GM19324 (cell line): ENCODE data around the gene SH3BGRL3.
"Not testable (repeated sequence)": the region's sequence is repeated elsewhere in the genome, so short reads cannot be mapped to it uniquely, and the experiment has no call there.

ENCODE experiments used
- ATAC-seq: cut with Tn5 transposase; IDR thresholded peaks from one replicate; pipeline ENCODE4 v1.9.1; 2021; ENCODE audit warnings: mild to moderate bottlenecking, moderate library complexity; ENCODE audit not compliant: unreplicated experiment, low FRiP score

The SH3BGRL3 gene

DNA sequence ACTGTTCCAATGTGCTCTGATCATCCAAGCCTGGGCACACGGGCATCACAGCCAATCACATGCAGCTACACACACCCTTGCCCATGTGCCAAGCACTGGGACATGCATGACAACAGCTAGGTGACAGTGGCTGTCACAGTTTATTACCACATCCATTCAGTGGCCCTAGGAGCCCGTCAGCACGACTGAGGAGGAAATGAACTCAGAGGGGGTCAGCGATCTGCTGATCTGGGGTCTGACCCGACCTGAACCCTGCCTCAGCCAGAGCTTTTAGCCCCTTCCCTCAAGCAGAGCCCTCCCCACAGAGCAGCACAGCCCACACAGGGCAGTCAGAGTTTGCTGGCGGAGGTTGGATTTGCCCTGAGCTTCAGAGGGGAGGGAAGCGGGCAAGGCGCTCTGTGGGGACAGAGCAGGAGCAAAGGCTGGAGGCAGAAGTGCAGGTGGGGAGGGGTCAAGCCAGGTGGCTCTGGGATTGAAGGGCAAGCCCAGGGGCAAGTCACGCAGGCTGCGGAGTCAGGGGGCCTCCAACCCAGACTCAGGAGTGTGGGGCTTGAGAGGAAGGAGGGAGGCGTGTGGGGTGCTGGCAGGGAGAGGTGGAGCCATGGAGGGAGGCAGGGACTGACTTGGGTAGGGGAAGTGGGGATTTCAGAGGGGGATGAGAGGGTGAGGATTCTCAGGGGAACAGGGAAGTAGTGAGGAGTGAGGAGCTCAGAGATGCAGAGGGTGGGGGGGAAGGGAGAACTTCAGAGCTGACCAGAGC, 10.4 kb downstream of the SH3BGRL3 start:
- no peak for ATAC-seq

DNA sequence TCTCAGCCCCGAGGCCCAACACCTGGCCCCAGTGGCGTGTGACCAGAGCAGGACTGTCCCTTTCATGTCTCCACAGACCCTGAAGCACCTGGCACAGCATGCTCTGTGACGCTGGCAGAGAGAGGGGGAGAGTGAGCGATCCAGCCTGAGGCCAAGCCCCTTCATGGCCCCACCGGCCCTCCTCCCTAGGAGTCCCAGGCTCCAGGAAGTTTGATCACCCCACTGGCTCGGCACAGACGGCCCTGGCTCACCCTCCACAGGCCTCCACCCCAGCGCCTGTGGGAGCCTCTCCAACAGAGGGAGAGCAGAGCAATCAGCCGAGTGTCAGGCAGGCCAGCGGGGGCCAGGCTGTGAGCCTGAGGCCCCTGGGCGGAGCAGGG, 11.0 kb downstream of the SH3BGRL3 start:
- ATAC-seq, result no peak

DNA sequence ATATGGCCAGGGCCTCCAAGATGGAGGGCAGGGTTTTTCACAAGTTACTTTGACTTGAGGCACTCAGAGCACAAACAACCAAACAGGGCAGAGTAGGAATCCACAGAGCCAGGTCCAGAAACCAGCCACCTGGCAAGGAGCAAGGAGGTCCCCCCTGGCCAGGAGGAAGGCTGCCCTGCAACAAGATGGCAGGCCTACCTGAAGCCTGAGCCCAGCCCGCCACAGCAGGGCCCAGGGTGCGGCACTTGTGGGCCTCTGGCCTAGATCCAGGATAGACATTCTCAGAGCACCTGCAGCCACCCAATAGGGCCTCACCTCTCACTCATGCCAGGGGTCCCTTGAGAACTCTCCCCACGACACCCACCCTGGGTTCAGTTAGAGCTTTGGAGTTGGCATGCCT, 11.5 kb downstream of the SH3BGRL3 start:
- no peak for ATAC-seq

DNA sequence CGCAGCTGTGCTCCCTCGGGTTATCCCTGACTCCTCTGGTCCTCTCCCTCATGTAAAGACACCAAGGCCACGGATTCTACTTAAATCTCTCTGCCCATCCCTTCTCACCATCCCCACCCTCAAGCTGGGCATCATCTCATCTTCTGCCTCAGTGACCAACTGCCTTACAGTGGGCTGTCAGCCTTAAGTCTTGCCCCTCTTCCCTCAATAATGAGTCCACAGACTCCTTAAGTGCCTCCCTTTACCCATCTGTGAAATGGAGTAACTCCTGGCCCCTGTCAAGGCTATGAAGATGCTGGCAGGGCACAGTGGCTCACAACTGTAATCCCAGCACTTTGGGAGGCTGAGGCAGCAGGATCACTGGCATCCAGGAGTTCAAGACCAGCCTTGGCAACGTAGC, 12.1 kb downstream of the SH3BGRL3 start:
- no peak for ATAC-seq

DNA sequence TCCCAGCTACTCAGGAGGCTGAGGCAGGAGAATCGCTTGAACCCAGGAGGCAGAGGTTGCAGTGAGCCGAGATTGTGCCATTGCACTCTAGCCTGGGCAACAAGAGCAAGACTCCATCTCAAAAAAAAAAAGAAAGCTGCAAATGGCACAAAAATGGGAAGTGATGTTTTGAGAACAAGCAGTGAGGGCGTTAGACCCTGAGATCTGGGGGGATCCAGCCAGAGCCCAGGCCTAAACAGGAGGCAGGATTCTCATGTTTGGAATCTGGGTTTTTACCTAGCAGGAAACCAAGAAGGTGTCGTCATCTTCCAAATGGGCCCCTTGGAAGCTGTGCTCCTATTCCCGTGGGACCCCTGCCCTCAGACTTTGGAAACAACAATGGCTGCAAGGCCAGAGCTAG, 12.8 kb downstream of the SH3BGRL3 start:
- ATAC-seq, result not testable (repeated sequence)

DNA sequence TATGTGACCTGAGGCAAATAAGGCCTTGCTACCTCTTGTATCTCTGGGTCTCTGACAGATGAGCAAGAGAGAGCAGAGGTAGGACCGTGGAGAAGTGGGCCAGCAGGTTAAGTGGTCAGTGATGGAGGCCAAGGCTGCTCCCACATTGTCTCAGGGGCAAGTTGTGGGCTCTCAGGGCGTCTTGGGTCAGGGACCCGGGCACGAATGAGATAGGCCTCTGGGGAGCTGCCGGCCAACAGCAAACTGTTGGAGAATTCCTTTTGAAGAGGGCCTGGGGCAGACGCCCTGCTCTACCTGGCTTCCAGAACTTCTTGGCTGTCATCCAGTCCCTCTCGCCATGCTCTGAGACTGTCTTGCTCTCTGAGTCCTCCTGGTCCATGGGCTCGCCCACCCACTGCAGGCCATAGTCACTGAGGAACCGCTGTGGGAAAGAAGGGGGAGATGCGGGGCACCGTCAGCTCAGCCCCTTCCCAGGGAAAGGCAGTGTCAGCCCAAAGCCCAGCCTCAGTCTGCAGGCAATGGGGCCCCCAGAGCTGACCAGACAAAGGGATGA, 14.1 kb downstream of the SH3BGRL3 start:
- ATAC-seq, result no peak

DNA sequence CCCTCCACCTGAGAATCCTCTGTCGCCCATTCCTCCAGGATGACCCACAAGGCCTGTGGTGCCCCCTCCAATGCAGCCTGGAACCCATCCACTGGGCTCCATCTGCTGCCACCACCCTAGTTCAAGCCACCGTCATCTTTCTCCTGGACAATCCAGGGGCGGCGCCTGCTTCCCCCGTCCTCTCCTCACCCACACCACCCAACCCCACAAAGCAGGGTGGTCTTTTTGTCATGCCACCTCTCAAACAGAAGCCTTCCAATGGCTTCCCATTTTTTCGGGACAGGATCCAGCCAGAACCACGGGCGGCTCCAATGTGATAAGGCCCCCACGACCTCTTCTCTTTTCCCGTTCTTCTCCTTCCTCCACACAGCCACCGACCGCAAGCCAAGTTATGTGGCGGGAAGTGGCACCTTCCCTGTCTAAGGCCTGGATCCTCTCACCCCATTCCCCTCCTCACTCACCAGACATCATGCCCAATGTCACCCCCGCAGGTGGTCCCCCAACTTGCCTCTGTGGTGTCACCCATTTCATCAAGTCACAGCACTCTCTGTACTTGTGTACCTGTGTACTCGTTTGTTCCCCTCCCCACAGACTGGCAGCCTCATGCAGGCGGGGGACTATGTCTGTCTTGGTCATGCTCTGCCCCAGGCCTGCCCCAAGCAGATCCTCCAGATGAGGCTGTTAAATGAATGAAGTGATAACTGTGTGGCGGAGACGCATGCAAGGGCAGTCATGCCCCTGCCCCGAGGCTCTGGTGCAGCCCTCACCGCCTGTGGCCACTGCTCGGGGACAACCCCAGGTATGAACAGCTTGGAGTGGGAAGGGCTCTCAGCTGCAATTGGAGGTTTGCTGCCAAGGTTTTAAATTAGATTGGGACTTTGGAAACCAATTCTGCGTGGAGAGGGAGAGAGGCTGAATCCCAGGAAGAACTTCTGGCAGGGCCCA, 15.6 kb downstream of the SH3BGRL3 start:
- ATAC-seq, result no peak

DNA sequence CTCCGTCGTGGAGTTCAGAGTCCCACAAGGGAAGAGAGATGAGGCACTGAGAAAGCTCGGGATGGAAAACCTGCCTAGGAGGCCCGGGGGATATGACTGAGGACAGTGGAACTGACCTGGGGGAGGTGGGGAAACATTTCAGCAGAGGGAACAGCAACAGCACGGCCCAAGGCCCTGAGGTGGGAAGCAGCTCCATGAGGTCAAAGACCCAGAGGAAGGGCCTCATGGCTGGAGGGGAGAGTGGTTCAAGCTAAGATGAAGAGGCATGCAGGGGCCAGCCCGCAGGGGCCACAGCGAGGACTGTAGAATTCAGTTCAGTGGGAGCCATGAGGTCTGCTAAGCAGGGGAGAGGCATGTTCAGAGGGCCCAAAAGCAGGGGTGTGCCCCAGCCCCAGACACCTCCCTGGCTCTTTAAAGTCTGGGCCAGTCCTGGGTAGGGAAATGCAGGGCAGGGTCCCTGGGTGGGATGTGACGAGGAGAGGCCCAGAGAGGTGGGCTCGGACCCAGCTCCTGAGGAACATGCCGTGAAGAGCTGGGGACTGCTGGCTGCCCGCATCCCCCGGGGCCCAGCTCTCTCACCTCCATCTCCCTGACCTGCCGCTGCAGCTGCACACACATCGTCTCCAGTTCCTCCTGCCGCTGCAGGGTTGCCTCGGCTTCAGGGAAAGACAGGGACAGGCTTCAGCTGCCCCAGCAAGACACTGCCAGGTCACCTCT, 16.6 kb downstream of the SH3BGRL3 start:
- ATAC-seq, result no peak

DNA sequence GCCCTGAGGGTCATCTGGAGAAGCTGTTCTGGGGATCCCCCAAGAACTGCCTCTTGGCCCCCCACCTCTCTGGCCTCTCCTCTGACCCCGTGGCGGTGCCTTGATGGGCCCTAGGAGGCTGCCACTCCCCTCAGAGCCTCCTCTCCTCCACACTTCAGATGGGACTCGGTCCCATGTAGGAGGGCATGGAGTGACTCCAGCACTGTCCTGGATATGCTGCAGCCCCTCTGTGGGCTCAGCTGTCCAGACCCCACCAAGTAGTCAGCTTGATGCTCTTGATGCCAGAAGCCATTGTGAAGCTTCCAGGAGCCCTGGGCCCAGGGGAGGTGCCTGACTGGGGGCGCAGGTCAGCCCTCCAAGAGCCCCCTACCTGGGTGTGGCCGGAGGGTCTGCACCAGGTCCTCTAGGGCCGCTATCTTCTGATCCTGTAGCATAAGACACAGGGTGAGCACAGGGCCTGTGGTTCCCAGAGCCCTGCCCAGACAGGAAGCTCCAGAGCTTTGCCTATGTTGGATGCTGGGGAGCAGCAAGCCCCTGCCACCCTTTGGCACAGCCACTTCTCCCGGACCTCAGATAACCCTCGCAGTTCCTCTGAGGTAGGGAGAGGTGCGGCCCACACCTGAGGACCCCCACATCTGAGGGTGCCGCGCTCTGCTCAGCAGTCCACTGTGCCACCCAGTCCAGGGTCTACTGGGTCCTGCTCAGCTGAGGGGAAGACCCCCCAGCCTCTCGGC, 17.3 kb downstream of the SH3BGRL3 start:
- ATAC-seq, result no peak

DNA sequence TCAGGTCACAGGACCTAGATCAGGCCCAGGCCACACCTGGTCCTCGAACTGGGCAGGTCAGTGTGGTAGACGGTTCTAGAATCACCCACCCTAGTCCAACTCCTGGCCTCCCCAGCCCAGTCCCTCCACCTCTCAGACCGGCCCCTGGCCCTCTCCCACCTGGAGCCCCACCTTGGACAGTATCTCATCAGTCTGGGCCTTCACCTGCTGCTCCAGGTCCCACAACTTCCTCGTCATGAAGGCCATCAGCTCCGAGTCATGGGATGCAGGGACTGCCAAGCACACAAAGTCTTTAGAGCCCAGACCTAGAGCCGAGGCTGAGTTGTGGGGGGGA, 17.9 kb downstream of the SH3BGRL3 start:
- ATAC-seq, result no peak

DNA sequence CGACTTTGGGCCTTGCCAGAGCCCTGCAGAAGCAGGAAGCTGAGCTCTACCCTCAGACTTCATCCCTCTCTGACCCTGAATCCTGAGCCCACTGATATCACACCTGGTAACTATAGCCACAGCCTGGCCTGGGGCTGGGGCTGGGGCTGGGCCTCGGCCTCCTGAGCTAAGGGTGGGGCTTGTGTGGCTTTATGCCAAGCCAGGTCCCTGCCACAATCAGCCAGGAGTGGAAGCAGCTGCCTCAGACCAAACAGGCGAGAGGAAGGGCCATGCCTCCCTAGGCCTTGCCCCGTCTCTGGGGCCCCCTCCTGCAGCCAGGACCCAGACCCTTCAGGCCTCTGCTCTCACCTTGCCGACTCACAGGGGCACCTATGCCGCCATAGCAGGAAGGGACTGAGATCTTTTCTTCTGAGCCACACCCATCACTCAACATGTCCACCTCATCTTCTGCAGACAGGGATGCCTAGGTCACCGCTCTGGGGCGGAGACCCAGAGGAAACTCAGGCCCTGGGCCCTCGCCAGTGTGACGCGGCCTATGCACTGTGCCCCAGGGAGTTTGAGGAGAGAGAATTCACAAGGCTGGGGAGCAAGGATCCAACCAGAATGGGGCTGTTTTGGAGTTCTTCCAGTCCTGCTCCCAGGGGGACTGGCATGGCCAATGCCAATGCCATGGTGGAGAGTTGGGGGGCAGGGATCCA, 20.8 kb downstream of the SH3BGRL3 start:
- no peak for ATAC-seq

DNA sequence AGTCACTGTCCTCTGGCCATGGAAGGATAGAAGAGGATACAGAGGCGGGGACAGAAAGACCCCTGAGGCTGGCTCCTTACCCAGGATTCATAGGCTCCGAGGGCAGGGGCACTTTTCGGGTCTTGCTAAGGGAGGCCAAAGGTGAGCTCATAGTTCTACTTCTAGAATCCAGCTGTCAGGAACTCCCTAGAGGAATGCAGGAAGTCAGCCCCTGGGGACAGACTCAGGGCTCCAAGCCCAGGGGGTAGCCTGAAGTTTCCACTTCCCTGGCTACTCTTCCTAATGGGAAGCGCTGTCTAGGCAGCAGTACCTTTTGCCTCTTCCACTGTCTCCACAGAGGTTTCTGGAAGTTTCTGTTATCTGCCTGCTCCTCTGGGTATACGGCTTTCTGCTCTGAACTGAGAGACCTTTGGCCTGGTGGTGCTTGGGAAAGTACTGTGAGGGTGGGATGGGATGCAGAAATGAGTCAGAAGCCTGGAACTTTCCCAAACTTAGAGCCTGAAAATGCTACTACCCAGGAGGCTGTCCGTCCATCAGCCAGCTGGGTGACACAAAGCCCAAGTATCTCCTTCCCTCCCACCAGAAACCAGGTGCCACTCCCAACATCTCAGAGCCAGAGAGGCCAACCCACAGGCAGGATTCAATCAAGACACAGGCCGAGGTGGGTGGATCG, 23.0 kb downstream of the SH3BGRL3 start:
- ATAC-seq, result no peak

DNA sequence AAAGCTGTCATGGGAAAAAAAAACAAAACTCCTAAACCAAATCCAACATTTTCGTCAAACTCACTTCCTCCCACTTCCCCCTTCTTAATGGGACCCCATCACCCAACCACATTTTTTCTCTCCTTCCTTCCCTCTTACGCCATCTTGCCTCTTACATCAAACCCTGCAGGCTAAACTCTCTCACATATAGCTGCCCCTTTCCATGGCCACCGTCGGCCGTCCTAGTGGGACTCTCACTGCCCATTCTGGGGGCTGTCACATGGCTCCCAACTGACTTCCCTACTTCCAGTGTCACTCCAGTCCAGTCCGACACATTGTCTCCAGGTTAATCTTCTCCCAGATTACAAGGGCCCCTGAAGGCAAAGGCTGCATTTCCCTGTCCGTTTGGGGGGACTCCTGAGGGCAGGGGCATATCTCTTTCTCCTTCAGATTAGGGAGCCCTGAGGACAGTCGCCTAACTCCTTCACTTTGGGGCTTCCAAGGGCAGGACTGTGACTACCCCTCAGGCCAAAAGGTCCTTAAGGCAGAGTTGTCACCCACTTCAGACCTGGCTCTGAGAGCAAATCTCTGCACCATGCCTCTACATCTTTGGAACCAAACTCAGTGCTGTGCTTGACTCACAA, 25.9 kb downstream of the SH3BGRL3 start:
- ATAC-seq, result peak; percentile 11

DNA sequence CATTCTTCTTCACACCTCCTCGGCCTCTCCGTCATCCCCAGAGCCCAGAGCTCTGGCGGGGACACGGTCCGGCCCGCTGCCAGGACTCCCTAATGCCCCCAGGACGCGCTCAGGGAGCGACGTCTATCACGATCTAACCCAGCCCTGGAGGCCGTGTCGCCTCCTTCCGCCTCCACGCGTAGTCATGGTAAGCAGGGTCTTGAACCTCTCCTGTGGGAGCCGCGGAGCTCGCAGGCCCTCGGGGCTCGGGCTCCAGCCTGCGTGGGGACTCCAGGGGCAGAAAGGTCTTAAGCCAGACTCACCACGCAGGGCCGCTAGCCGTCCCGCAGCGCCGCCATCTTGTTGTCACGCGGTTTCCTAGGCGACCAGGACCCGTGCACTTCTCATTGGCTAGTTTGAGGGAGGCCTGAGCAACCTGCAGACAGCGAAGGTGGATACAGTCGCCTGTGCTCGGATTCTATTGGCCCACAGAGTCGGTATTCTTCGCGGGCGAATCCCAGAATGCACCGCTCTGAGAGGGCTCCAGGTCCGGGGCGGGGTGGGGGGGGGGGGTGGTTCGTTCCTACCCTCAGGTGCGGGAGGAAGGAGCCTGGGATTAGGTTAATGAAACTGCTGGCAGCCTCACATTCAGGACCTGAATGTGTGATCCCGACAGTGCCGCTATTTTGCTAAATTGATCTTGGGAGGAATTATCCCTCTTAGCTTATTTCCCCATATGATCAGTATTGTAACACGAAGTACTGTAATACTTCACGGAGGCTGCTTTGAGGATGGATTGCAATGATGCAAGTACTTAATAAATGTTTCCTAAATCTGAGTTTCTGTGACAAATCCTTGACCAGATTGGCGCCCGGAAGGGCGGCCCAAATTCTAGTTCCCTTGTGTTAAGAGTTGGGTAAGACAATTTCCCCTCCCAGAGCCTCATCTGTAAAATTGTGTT, 26.7 kb downstream of the SH3BGRL3 start, which contains the start of gene UBXN11:
Gene UBXN11, minus strand, starts transcription at position 347 of the 940 bp plus-strand sequence. CDS start 3,753 bp downstream, outside the sequence.
- ATAC-seq, result peak; percentile 97

DNA sequence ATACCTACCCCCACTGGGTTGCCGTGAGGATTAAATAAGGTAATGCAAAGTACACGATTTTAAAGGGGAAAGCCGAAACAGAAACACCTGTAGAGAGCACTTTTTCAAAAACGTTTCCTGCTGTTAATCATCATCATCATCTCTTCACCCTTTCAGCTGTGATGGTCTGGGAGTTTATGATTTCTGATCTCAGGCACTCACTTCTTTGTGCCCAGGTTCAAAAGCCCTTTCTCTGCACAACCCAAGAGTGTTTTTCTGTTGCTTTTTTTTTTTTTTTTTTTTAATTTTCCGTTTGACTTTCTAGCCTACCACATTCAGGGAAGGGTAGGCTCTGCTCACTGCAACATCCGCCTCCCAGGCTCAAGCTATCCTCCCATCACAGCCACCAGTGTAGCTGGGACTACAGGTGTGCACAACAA, 27.5 kb downstream of the SH3BGRL3 start:
- no peak for ATAC-seq

DNA sequence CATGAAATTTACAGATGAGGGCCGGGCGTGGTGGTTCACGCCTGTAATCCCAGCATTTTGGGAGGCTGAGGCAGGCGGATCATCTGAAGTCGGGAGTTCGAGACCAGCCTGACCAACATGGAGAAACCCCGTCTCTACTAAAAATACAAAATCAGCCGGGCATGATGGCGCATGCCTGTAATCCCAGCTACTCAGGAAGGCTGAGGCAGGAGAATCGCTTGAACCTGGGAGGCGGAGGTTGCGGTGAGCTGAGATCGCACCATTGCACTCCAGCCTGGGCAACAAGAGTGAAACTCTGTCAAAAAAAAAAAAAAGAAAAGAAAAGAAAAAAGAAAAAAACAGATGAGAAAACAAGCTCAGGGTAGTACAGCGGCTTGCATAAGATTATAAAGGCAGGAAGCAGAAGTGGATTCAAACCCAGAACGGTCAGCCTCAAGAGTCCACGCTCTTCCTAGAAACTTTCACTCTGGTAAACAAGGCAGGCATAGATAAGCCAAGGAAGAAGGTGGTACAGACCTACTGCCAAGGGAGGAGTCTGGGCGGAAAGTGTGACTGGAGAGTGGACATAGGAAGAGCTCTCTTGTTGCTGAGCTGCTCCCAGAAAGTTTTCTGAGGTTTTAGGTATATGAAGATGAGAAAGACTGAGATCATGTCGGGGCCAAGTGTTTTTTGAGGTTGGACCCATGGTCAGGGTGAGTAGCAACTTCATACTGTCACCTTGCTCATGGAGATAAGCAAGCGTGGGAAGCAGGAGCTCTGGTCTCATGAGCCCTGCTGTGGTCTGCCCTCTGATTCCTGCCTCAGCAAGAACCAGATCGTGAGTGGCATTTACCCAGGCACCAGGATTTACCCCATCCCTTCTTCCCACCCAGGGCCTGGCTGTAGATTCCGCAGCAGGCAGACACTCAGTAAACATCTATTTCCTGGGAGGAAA, 28.3 kb downstream of the SH3BGRL3 start:
- not testable (repeated sequence) for ATAC-seq
